Measurements from ENCODE around the gene RAB35. TPM values are rescaled to one million over a fixed set of nuclear protein-coding genes. Genes with fewer than 3 reads are reported as not detected.

Gene RAB35
- total RNA-seq, 1 experiment from 2014 or later: 52.8 TPM

DNA sequence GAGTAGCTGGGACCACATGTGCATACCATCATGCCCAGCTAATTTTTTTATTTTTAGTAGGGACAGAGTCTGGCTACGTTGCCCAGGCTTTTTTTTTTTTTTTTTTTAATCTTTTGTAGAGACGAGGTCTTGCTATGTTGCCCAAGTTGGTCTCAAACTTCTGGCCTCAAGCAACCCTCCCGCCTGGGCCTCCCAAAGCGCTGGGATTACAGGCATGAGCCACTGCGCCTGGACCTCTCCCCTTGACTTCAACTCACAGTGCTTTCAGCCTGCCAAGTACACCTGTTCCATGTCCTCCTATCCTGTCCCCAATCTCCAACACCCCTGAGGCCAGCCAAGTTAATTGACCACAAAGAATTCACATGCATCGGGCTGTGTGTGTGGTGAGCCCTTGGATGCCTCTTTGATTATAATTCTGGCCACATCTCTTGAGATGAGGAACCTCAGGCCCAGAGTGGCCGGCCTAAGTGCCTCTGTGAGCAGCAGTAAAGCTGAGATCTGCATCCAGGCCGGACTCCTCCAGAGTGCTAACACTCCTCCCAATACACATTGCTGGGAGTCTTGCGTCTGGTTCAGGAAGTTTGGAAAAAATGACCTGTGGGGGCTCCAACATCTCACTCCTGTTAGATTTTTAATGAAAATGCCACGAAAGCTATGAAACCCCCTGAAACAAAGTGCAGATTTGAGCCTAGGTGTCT is 6.8 kb downstream of the RAB35 start:
- H3K4me3 ChIP-seq (ENCODE audit: low read length): no peak overlapping the region
- H4K20me1 ChIP-seq (ENCODE audit: low read length): peaks cover 32% of the 10 kb centered on the region
- no peaks in the 10 kb centered on the region for H3K9me3 ChIP-seq (ENCODE audit: low read length)
- H3K9ac ChIP-seq (ENCODE audit: low read length): no peak overlapping the region
- H3K36me3 ChIP-seq (ENCODE audit: low read depth, low read length): peaks cover 20% of the 10 kb centered on the region
- ATAC-seq: no peak
- BruUV-seq (replicated peaks): no TSS peak
- no peak for DNase-seq
- H3K4me2 ChIP-seq (ENCODE audit: low read length): no peak overlapping the region
- no peak for TF ChIP-seq EZH2 (IDR thresholded peaks at IDR 0.05; ENCODE audit: low read length, unreplicated experiment)
- TF ChIP-seq, protein P1, sequence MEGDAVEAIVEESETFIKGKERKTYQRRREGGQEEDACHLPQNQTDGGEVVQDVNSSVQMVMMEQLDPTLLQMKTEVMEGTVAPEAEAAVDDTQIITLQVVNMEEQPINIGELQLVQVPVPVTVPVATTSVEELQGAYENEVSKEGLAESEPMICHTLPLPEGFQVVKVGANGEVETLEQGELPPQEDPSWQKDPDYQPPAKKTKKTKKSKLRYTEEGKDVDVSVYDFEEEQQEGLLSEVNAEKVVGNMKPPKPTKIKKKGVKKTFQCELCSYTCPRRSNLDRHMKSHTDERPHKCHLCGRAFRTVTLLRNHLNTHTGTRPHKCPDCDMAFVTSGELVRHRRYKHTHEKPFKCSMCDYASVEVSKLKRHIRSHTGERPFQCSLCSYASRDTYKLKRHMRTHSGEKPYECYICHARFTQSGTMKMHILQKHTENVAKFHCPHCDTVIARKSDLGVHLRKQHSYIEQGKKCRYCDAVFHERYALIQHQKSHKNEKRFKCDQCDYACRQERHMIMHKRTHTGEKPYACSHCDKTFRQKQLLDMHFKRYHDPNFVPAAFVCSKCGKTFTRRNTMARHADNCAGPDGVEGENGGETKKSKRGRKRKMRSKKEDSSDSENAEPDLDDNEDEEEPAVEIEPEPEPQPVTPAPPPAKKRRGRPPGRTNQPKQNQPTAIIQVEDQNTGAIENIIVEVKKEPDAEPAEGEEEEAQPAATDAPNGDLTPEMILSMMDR (conservative IDR thresholded peaks at IDR 0.05; ENCODE audit: low read depth, low read length): no peak
- no peak for TF ChIP-seq EZH2phosphoT487 (IDR thresholded peaks at IDR 0.05; ENCODE audit: borderline replicate concordance, low read length)
- H3K79me2 ChIP-seq (ENCODE audit: low read length): peaks cover 96% of the 10 kb centered on the region
- no peaks in the 10 kb centered on the region for H3K4me1 ChIP-seq (ENCODE audit: insufficient read depth, low read length)
- H3K9me2 ChIP-seq (replicated peaks; ENCODE audit: low read length): no peaks in the 10 kb centered on the region
- ChIA-PET CTCF (no interaction called here), POLR2A (ENCODE audit: unreplicated experiment) (no interaction called here)
- intact Hi-C loops (cut with micrococcal nuclease): no loop called here
- no peak overlapping the region for H2AFZ ChIP-seq (ENCODE audit: low read length)
- H3K27ac ChIP-seq (ENCODE audit: low read length): no peak overlapping the region
- no peaks in the 10 kb centered on the region for H3F3A ChIP-seq (ENCODE audit: low read length, unreplicated experiment)
- H3K27me3 ChIP-seq (ENCODE audit: low read length): no peaks in the 10 kb centered on the region

DNA sequence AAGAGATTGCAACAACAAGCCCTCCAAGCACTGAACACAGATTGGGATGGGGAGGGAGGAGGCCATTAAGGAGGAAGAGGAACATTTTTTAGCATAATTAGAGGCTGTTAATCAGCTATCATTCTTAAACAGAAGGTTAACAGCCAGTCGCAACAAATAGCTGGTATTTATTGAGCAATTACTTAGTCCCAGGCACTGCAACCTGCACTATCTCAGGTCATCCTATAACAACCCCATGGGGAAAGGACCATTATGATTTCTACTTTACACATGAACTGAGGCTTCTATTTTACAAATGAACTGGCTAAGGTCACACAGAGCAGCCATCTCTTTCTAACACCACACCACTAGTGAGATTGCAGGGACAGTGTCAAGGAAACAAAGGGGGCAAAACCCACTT is 10.4 kb downstream of the RAB35 start:
- no peak for DNase-seq
- ChIA-PET POLR2A (ENCODE audit: unreplicated experiment) (interaction anchor here (0.6 kb wide), 1 partner anchor 12 kb away, joined by 5 read pairs; no protein-coding TSS in a partner anchor), CTCF (no interaction called here)
- H3F3A ChIP-seq (ENCODE audit: low read length, unreplicated experiment): no peaks in the 10 kb centered on the region
- no peak for TF ChIP-seq EZH2 (IDR thresholded peaks at IDR 0.05; ENCODE audit: low read length, unreplicated experiment)
- TF ChIP-seq, protein P1 (conservative IDR thresholded peaks at IDR 0.05; ENCODE audit: low read depth, low read length): no peak
- no peak for TF ChIP-seq EZH2phosphoT487 (IDR thresholded peaks at IDR 0.05; ENCODE audit: borderline replicate concordance, low read length)
- H2AFZ ChIP-seq (ENCODE audit: low read length): no peak overlapping the region
- H3K9ac ChIP-seq (ENCODE audit: low read length): no peak overlapping the region
- BruUV-seq (replicated peaks): no TSS peak
- no peak overlapping the region for H3K4me2 ChIP-seq (ENCODE audit: low read length)
- H3K79me2 ChIP-seq (ENCODE audit: low read length): peaks cover 96% of the 10 kb centered on the region
- no peaks in the 10 kb centered on the region for H3K9me3 ChIP-seq (ENCODE audit: low read length)
- H3K27me3 ChIP-seq (ENCODE audit: low read length): no peaks in the 10 kb centered on the region
- peaks cover 51% of the 10 kb centered on the region for H4K20me1 ChIP-seq (ENCODE audit: low read length)
- ATAC-seq: no peak
- H3K27ac ChIP-seq (ENCODE audit: low read length): no peak overlapping the region
- no peaks in the 10 kb centered on the region for H3K4me1 ChIP-seq (ENCODE audit: insufficient read depth, low read length)
- intact Hi-C loops (cut with micrococcal nuclease): no loop called here
- H3K9me2 ChIP-seq (replicated peaks; ENCODE audit: low read length): no peaks in the 10 kb centered on the region
- peaks cover 26% of the 10 kb centered on the region for H3K36me3 ChIP-seq (ENCODE audit: low read depth, low read length)
- no peak overlapping the region for H3K4me3 ChIP-seq (ENCODE audit: low read length)

- ChIA-PET POLR2A (ENCODE audit: unreplicated experiment) (no interaction called here), CTCF (no interaction called here)
- no peaks in the 10 kb centered on the region for H3F3A ChIP-seq (ENCODE audit: low read length, unreplicated experiment)
- intact Hi-C loops (cut with micrococcal nuclease): no loop called here
- H3K4me3 ChIP-seq (ENCODE audit: low read length): no peak overlapping the region
- no peaks in the 10 kb centered on the region for H3K9me2 ChIP-seq (replicated peaks; ENCODE audit: low read length)
- no peak overlapping the region for H3K4me2 ChIP-seq (ENCODE audit: low read length)
- TF ChIP-seq EZH2phosphoT487 (IDR thresholded peaks at IDR 0.05; ENCODE audit: borderline replicate concordance, low read length) (no peak), EZH2 (IDR thresholded peaks at IDR 0.05; ENCODE audit: low read length, unreplicated experiment) (no peak)
- TF ChIP-seq, protein P1 (conservative IDR thresholded peaks at IDR 0.05; ENCODE audit: low read depth, low read length): no peak
- H4K20me1 ChIP-seq (ENCODE audit: low read length): peaks cover 47% of the 10 kb centered on the region
- no peak for ATAC-seq
- no peak for DNase-seq
- H3K36me3 ChIP-seq (ENCODE audit: low read depth, low read length): peaks cover 32% of the 10 kb centered on the region
- no peaks in the 10 kb centered on the region for H3K27me3 ChIP-seq (ENCODE audit: low read length)
- no peaks in the 10 kb centered on the region for H3K4me1 ChIP-seq (ENCODE audit: insufficient read depth, low read length)
- H3K9ac ChIP-seq (ENCODE audit: low read length): no peak overlapping the region
- H2AFZ ChIP-seq (ENCODE audit: low read length): no peak overlapping the region
- no peak overlapping the region for H3K27ac ChIP-seq (ENCODE audit: low read length)
- H3K79me2 ChIP-seq (ENCODE audit: low read length): peaks cover 82% of the 10 kb centered on the region
- no TSS peak for BruUV-seq (replicated peaks)
- no peaks in the 10 kb centered on the region for H3K9me3 ChIP-seq (ENCODE audit: low read length)
Measured at GRCh38 chr12:120103371-120103770, 13.2 kb downstream of the RAB35 start.
